COR-L47 (cell line): ENCODE measurements around the gene APOLD1.
"Not testable (repeated sequence)": the region's sequence is repeated elsewhere in the genome, so short reads cannot be mapped to it uniquely, and the experiment has no call there.

Experiments
- DNase-seq: peaks from one replicate; lab custom pipeline; 2025; lab: John Stamatoyannopoulos, UW

APOLD1 gene

DNA sequence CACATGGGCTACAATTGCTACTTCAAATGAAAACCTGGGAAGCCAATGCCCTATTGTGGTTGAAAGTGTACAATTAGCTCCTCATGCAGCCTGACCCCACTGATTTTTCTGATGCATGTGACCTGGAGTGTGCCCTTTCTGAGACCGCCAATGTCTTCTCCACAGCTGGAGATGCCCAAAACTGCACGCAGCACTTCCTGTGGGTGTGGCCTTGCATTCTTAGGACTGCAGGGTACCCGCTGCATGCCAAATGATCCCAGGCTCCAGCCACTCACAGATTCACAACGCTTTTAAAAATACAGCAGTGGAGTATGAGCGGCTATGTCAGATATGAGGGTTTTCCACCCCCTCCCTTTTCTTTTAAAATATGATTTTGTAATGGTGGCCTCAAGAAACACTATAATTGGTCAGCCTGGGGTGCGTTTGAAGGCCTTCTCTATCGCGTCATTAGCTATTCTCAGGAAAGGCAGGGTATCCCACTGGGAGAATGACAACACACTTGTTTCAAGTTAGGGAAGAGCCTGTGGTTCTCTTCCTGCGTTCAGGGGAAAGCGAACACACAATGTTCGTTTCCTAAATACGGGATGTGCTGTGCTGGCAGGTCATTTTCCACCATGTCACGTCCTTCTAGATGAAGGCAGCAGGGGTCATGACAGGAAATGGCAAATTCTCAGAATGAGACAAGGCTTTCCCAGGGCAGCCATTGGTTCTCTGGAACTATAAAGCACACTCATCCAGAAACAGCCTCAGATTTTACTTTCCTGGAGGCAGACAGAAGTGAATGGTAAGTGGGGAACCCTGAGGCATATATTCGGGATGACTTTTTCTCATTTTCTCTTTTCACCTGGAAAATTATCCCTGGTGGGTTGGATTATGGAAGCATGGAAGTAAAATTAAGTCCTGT is at the start of gene APOLD1:
APOLD1 (plus strand) TSS at position 749 of the 904 bp plus-strand sequence; CDS start at position 782, 33 bp downstream.
- no peak for DNase-seq

DNA sequence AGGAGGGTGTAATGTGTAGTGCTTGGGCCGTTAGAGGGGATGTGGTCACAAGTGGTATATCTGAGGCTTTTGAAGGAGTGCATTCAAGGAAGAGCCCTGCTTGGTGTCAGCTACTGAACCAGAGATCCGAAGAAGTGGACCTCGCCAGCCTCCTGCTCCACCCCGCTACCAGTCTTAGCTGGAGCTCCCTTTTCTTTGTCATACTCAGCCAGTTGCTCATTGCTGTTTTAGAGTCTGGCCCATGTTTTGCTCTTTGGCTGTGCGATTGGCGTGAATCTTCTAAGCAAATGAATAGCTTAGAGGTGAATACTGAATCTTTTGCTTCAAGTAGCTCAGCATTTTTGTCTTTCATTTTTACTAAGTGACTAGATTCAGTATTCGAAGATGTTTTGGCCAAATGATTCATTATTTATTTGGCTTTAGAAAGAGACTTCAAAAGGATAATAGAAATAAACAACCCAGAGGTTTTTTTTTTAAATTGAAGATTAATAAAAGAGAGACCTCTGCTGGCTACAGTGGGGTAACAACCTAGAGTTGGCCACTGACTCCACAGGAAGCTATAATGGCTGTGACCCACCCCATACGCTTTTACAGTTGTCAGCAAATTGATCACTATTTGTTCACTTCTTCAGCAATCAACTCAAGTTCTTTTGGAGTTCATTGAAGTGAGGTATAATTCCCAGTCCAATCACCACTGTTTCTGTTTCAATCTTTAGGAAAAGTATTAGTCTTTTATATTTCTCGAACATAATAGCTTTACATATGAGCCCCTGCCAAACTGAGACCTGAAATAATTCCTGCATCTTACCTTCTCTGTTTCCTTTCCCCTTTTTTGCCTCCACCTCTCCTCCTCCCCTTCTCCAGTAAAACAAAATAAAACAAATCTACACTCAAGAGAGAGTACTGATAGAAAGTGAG is 48.4 kb upstream of the APOLD1 start:
- DNase-seq: no peak

DNA sequence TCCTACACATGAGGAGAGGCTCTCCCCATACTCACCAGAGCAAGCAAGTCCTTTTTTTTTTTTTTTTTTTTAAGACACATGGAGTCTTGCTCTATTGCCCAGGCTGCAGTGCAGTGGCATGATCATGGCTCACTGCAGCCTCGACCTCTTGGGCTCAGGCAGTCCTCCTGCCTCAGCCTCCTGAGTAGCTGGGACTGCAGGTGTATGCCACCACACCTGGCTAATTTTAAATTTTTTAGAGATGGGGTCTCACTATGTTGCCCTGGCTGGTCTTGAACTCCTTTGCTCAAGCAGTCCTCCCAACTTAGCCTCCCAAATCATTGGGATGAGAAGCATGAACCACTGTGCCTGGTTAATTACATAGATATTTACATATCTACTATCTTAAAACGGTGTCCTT is 47.3 kb upstream of the APOLD1 start:
- not testable (repeated sequence) for DNase-seq

DNA sequence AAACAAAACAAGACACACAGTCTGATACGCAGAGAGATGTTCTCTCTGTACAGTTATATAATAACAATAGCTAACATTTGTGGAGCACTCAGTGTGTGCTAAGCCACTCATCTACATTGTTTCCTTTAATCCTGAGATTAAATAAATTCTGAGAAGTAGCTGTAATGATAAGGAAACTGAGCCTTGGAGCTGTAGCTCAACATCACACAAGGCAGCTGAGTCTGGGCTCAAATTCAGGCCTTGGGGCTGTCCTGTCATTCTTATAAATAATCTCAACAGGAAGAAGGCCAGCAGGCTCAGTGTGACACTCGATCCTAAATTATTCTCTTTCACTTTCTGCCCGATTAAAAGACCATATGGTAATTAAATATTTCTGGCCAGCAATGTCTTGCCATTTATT is 43.8 kb upstream of the APOLD1 start:
- DNase-seq: no peak

DNA sequence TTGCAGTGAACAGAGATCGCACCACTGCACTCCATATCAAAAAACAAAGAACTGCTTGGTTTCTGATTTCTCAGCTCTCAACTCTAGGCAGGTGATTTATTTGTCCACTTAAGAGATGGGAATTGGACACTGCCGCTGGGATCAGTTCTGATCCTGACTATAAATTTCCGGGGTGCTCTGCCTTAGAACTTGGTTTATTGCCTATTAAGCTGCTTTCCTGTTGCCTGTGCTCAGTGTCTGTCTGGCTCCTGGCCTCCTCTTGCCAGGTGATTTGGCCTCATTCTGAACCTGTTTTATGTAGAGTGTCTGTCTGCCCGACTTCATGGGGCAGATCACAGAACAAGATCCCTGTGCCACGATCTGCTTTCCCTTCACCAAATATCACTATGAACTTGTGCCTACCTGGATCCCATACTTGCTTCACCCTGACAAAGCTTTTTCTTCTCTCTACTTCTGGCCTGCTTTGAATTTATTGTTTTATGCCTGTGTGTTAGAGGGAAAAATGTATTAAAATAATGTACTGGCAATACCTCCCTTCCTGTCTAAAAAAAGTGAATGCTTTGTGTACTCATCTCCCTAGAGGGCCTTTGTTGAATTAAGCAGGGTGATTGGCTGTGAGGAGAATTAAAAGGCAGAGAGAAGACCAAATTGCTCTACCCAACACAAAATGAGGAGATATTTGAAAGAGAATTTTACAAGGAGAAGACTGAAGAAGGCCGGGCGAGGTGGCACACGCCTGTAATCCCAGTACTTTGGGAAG is 40.7 kb upstream of the APOLD1 start:
- no peak for DNase-seq

GRCh38 chr12:12745576-12746211 is 39.8 kb upstream of the APOLD1 start:
- DNase-seq: no peak

DNA sequence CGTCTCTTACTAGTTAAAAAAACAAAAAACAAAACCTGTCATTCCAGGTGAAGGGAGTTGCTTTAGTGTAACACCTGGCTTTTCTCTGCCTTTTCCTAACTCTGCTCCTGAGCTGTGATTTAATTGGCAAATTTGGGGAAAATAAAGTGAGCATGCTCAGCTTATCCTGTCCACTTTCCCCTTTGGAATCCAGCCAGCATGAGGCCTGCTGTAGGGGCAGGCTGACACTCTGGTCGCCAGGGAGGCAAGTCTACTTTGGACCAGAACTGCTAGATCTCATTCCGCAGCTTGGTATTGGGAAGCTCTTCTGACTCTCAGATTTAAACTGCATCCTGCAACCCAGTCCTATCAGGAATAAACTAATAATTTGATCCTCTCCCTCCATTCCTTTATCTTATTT is 38.2 kb upstream of the APOLD1 start:
- no peak for DNase-seq

DNA sequence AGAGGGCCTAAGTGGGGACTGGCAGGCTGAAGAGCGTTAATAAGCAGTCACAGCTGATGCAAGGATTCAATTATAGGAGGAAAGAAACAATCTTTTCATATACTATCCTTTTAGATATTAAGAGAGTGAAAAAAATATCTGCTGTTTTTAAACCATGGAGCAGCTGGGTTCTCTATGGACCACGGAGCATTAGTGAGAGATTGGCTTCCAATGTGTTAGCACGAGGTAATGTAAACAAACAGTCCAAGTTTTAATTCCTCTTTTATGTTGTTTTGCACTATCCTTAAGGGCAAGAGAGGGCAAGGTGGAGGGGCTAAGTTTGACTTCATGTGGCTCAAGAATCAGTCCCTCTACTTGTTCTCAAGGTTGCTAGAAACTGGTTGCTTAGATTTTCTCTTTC is 37.4 kb upstream of the APOLD1 start:
- DNase-seq: no peak

DNA sequence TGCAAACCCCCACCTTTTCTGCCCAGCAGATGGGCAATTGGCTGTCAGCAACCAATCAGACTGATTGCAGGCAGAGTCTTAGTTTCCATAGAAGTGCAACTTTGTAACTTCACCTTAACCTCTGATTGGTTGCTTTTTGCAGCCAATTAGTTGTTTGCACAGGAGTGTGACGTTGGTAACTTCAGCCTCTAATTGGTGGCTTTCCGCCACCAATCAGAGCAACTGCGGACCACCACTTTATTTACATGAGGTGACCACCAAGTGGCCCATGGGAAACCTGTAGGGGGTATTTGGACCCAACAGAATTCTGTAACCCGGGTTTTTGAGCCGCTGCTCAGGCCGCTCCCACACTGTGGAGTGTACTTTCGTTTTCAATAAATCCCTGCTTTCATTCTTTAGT is 36.0 kb upstream of the APOLD1 start:
- no peak for DNase-seq

DNA sequence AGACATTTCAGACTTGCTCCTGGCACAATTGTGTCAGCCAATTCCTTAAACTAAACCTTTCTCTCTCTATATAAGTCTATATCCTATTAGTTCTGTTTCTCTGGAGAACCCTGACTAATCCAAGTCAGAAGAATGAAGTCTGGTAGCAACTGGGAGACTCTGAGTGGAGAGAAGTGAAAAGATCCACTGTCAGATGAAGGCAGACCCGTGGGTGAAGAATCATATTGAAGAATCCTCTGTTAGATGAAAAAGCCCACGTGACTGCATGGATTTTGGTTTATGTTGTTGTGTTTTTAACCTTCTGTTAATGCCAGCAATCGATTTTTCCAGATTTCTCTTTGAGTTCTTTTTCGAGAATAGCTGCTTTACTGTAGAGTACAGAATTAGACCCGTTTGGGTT is 29.5 kb upstream of the APOLD1 start:
- DNase-seq: no peak

GRCh38 chr12:12757121-12757520 is 28.3 kb upstream of the APOLD1 start:
- no peak for DNase-seq

- no peak for DNase-seq
Measured at GRCh38 chr12:12759234-12759915, 26.1 kb upstream of the APOLD1 start.

GRCh38 chr12:12764824-12765223 is 20.6 kb upstream of the APOLD1 start:
- DNase-seq: no peak

- DNase-seq: no peak
Measured at GRCh38 chr12:12770262-12770661, 15.2 kb upstream of the APOLD1 start.

DNA sequence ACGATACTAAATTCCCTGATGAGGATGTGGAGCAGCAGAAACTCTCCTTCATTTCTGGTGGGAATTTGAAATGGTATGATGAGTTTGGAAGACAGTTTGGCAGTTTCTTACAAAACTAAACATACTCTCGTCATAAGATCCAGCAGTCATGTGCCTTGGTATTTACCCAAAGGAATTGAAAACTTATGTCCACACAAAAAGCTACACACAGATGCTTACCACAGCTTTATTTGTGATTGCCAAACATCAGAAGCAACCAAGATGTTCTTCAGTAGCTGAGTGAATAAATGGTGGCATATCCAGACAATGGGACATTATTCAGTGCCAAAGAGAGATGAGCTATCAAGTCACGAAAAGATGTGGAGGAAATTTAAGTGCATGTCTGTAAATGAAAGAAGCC is 10.7 kb upstream of the APOLD1 start:
- no peak for DNase-seq

DNA sequence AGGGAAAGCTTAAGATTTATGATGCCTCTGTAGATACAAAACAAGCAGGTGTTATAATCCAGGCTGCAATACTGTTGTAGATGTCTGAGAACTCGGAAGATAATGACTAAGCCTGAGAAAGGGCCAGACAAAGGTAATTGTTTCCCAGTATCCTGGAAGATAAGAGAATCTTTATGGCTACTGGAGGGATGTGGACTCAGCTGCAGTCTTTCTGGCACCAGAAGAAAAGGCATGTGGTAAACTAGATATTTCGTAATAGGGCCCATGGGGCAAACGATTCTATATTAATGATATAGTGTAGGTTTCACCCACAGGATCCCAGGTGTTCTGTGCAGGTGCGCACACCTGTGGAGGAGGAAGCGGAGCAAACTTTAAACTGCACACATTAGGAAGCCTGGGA is 9.2 kb upstream of the APOLD1 start:
- DNase-seq: peak; percentile 10

GRCh38 chr12:12777092-12777491 is 8.4 kb upstream of the APOLD1 start:
- DNase-seq: no peak

- DNase-seq: no peak
Measured at GRCh38 chr12:12779007-12779406, 6.5 kb upstream of the APOLD1 start.

- DNase-seq: peak; percentile 71
Measured at GRCh38 chr12:12779529-12779928, 5.9 kb upstream of the APOLD1 start.

- no peak for DNase-seq
Measured at GRCh38 chr12:12784116-12784515, 1.3 kb upstream of the APOLD1 start.

DNA sequence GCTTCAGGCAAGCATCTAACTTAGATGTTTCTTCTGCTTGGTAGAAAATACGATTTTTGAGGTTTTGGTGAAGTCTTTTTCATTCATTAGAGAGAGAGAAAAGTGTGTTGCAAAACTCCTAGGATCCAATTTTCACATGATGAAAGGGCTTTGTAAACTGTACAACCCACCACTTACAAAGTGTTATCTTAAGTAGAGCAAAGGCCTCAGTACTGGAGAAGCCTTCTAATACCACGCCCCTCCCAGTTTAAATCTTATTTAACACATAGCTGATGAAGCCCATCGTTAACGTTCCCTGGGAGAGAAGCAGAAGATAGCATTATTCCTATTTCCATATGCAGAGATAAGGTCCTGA is 869 bp downstream of the APOLD1 start:
- no peak for DNase-seq
